ENCODE results near the gene PKP4.

The PKP4 gene, protein sequence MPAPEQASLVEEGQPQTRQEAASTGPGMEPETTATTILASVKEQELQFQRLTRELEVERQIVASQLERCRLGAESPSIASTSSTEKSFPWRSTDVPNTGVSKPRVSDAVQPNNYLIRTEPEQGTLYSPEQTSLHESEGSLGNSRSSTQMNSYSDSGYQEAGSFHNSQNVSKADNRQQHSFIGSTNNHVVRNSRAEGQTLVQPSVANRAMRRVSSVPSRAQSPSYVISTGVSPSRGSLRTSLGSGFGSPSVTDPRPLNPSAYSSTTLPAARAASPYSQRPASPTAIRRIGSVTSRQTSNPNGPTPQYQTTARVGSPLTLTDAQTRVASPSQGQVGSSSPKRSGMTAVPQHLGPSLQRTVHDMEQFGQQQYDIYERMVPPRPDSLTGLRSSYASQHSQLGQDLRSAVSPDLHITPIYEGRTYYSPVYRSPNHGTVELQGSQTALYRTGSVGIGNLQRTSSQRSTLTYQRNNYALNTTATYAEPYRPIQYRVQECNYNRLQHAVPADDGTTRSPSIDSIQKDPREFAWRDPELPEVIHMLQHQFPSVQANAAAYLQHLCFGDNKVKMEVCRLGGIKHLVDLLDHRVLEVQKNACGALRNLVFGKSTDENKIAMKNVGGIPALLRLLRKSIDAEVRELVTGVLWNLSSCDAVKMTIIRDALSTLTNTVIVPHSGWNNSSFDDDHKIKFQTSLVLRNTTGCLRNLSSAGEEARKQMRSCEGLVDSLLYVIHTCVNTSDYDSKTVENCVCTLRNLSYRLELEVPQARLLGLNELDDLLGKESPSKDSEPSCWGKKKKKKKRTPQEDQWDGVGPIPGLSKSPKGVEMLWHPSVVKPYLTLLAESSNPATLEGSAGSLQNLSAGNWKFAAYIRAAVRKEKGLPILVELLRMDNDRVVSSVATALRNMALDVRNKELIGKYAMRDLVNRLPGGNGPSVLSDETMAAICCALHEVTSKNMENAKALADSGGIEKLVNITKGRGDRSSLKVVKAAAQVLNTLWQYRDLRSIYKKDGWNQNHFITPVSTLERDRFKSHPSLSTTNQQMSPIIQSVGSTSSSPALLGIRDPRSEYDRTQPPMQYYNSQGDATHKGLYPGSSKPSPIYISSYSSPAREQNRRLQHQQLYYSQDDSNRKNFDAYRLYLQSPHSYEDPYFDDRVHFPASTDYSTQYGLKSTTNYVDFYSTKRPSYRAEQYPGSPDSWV

DNA sequence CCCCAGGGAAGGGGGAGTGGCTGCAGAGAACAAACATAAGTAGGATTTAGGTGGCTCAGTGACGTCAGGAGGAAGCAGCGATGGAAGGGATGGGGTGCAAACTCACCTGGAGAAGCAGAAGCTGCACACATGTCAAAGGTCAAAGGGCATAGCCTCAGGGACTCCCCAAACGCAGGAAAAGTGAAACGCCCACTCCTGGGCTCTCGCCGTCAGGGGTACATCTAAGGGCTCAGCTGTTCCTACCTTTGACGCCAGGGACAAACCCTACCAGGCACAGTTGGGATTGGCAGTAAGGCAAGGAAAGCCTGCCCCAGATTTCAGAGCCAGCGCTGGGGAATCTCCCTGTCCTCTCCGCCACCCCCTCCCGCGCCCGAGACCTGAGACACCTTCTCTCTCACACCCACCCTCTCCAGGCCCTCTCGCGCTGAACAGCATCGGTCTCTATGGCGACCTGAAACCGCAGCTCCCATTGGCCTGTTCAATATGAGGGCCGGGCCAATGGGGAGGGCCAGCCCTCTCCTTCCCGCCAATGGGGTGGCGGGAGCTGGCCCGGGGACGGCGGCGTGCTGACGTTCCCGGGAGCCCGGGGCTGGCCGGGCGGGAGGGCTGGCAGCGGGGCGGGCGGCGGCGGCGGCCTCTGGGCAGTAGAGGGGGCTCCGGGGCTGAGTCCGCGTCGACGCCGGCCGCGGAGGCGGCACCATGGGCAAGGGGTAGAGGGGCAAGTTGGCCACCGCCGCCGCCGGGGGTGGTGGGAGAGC, at the start of gene PKP4, which contains the start of gene CCDC148:
TSS of gene PKP4 (plus strand) at position 644 of the 758 bp plus-strand sequence. CDS start 76,233 bp downstream, outside the sequence.
TSS of gene CCDC148 (minus strand) at position 445 of the 758 bp plus-strand sequence. CDS start at position 131, 314 bp downstream.
- ChIA-PET POLR2A (interaction anchor here (0.6 kb wide), 2 partner anchors 456 to 861 kb away, joined by 3 read pairs; no protein-coding TSS in a partner anchor), CTCF (interaction anchor here (0.7 to 2.6 kb wide), 11 partner anchors 10 to 298 kb away, joined by 3 to 11 read pairs (median 4); no protein-coding TSS in a partner anchor)
- TF ChIP-seq CTCF (IDR thresholded peaks at IDR 0.05; ENCODE audit: control extremely low read depth, extremely low read depth, low read depth, missing control alignments), result peak; percentile 24
- DNase-seq (ENCODE audit: extremely low spot score), result peak; percentile 96

DNA sequence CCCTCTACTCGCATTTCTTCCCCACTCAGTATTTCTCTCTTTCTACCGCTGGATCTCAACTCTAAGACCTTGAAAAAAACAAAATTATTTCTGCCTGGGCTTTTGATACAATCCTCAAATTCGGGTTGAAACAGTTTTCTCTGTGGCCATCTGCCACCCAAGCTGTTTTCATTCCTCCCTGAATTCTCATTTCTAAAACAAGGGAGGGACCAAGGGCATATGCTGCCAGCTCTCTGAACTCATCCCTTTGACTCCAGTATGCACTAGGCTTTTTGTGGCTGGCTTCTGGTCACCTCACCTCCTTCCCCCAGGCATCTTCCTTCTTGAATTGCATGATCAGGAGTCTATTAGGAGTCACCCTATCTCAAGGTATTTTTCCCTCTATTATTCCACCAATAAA, 49.7 kb upstream of the PKP4 start:
- ChIA-PET CTCF (interaction anchor here (0.9 kb wide), 1 partner anchor 11 kb away, joined by 3 read pairs; no protein-coding TSS in a partner anchor), POLR2A (no interaction called here)
- TF ChIP-seq CTCF (IDR thresholded peaks at IDR 0.05; ENCODE audit: control extremely low read depth, extremely low read depth, low read depth, missing control alignments), result no peak
- no peak for DNase-seq (ENCODE audit: extremely low spot score)

GRCh38 chr2:158410132-158410531, 46.6 kb upstream of the PKP4 start:
- no peak for TF ChIP-seq CTCF (IDR thresholded peaks at IDR 0.05; ENCODE audit: control extremely low read depth, extremely low read depth, low read depth, missing control alignments)
- POLR2A ChIA-PET, result no interaction called here
- CTCF ChIA-PET, result no interaction called here
- DNase-seq (ENCODE audit: extremely low spot score), result no peak

DNA sequence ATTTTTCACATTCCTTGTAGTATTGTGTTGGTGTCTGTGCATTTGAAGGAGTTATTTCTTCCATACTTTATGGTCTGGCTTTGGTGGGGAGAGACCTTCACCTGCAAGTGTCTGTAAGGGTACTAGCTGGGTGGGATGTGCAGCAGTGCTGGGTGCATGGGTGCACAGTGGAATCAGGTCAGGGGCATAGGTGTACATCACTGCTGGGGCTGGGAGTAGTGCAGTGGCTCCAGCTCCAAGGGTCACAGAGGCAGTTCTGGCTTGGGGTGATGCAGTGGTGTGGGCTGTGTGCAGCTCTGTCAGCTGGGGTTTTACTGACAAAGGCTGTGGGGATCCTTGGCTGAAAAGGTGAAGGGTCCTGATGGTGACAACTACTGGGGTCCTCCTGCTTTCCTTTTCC, 45.0 kb upstream of the PKP4 start:
- no peak for TF ChIP-seq CTCF (IDR thresholded peaks at IDR 0.05; ENCODE audit: control extremely low read depth, extremely low read depth, low read depth, missing control alignments)
- ChIA-PET POLR2A (interaction anchor here (0.6 kb wide), 1 partner anchor 317 kb away, joined by 3 read pairs; no protein-coding TSS in a partner anchor), CTCF (no interaction called here)

GRCh38 chr2:158412206-158412605, 44.5 kb upstream of the PKP4 start:
- ChIA-PET POLR2A (no interaction called here), CTCF (no interaction called here)
- no peak for TF ChIP-seq CTCF (IDR thresholded peaks at IDR 0.05; ENCODE audit: control extremely low read depth, extremely low read depth, low read depth, missing control alignments)

More for the DNA sequence above, 45.0 kb upstream of the PKP4 start:
- DNase-seq (ENCODE audit: extremely low spot score), result no peak

More at GRCh38 chr2:158412206-158412605, 44.5 kb upstream of the PKP4 start:
- no peak for DNase-seq (ENCODE audit: extremely low spot score)
